Activated CD4-positive, alpha-beta T cell treated with anti-CD3 and anti-CD28 coated beads, Interleukin-10, Interleukin-2, amounts not matched to agents 100 ng/mL and 50 ng/mL, durations not matched to agents 16 hours and 8 hours (primary cell): ENCODE data around the gene TNFRSF13B.
"Not testable (repeated sequence)": the region's sequence is repeated elsewhere in the genome, so short reads cannot be mapped to it uniquely, and the experiment has no call there.

Source experiments
- DNase-seq: peaks from one replicate; pipeline ENCODE4 v3.0.0-alpha.2; 2020

Gene TNFRSF13B

DNA sequence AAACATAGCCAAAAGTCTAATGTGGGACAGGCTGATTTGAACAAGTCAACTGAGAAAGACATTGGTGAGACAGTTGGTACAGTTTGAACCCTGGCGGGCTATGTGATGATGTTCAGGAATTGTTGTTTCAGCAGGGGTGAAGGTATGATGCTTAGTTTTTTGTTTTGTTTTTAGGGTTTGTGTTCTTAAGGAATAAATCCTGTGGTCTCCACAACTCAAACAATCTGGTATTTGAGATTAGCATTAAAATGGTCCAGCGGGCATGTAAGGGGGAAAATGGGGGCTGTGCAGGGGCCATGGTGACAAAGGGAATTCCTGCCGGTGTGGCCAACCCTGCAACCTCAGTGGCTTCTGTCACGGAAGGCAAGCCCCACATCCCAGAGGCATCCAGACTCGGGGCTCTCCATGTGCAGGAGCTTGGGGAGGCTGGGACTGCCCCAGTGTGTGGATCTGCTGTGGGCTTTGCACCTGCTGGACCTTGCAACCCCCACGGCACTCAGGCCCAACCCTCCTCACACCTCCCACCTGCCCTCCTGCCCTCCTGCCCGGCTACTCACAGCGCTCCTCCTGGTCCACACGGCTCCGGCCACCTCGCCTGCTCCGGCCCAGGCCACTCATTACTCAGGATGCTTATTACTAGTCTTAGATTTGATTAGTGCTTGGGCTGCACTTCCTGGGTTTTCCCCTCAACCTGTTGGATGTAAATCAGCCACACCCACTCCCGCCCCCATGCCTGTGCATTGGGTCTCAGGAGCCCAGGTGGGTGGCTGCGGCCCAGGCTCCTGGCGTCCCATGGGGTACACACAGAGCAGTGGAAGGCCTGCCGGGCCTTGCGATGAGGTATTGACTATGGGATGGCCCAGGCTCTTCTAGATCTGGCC, at the start of gene TNFRSF13B:
Gene TNFRSF13B, minus strand, starts transcription at position 661 of the 881 bp plus-strand sequence. Its CDS starts 43 bp downstream, at position 618.
- no peak for DNase-seq

DNA sequence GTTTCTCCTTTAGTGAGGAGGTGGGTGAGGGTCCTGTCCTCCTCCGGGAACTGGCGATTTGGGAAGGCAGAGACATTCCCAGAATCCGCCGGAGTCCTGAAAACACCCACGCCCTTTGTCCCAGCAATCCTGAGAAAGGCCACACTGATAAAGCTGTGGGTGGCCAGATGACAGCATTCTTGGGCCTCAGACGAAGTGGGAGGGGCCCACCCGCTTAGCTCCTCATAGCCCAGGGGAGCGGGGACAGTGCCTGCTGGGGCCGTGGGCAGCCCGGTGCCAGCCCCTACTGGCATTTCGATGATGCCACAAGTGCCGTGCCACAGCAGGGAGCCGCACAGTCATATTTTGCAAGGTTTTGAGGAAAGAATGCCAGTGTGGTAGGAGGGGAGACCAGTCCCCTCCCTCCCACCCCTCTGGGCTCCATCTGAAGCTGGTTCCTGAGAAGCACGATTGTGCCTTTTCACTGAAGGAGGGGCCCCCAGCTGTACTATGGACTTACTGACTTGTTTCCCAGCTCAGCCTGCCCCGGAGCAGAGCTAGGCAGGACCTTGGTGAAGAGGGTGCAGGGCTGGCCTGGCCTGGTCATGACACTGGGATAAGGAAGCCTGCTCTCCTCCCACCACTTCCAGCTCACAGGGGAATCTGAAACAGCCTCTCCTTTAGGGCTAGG, 49.4 kb upstream of the TNFRSF13B start:
- DNase-seq = no peak

DNA sequence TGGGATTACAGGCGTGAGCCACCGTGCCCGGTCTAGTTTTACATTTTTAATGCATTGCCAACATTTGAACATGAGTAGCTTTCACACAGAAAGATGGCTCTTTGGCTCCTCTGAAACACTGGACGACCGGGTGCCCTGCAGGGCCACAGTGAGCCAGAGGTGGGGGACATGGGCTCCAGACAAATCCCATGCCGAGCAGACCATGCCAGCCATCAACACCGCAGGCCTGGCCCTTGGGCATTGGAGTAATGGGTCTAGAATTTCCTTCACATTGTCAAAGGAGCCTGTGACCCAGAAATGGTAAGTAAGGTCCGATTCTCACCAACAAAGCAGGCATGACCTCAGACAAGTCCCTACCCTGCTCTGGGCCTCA, 48.9 kb upstream of the TNFRSF13B start:
- no peak for DNase-seq

DNA sequence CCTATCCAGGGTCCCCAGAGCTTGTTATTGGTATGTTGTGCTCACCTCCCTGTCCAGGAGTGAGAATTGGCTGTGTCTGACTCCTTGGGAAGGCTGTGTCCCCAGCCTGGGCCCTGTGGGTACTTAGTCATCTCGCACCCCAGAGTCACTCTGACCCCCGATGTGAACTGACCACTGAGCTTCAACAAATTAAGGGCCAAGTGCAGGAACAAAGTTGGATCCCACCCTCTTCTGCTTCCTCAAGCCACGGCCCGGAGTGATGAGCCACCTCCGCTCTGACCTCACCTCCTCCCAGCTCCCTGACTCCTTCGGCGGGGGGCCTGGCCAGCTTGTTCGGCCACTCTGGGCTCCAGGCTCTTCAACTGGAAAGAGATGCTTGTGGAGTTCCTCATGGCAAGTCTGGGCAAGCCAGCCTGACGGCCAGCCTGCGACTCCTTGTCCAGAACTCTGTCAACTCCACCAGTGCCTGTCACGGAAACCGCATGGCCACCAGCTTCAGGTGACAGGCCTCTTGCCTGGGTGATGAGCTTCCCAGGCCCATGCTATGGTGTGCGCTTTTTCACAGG, 48.1 kb upstream of the TNFRSF13B start:
- no peak for DNase-seq

GRCh38 chr17:17019430-17019762, 47.5 kb upstream of the TNFRSF13B start:
- no peak for DNase-seq

DNA sequence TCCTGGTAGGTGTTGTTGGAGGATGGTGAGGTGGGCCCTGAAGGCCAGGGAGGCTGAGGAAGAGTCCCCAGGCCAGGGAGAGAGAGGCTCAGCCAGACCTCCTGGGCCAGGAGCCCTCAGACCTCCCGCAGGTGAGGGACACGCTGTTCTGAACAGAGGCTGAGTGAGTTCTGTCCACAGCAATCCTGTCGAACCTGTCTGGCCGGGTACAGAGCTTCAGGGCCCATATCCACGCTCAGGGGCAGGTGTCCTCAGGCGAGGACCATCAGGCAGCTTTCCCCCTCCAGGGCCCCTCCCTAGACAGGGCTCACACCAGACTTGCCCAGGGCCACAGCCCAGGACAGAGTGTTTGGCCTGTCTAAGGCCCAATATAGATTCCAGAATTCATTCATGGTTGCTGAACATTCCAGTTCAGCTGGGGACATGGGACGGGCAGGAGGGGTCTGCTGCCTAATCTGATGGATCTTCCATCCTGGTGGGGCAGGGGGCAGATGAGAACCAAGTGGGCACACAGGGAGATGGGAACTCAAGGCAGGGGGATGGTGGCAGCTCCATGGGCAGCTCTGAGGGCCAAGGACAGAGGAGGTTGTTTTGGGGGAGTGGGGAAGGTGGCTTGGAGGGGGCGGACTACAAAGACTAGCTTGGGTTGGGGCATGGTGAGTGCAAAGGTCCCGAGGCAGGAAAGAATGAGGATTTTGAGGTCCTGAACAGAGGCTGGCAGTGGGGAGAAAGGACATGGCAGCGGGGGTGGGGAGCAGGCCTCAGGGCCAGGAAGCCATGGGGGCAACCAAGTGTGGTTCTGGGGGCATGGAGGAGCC, 46.9 kb upstream of the TNFRSF13B start:
- DNase-seq = no peak

DNA sequence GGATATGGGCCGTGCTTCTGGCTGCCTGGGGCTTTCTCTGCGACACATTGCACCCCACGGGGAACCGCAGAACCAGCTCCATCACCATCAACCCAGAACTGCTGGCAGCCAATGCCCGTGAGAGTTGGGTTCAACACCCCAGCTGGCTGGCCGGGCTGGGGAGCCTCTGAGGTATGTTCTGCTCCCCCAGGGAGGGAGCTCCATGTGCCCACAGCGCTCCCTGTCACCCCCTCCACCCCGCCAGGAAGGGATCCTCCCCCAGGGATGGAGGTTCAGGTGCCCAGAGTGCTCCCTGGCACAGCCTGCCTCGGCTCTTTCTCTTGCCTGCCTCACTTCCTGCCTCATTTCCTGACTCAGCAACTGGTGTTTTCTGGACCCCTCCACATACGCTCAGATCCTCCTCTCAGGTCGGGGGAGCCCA, 46.1 kb upstream of the TNFRSF13B start:
- no peak for DNase-seq

GRCh38 chr17:17017343-17018014, 45.6 kb upstream of the TNFRSF13B start:
- DNase-seq = no peak

DNA sequence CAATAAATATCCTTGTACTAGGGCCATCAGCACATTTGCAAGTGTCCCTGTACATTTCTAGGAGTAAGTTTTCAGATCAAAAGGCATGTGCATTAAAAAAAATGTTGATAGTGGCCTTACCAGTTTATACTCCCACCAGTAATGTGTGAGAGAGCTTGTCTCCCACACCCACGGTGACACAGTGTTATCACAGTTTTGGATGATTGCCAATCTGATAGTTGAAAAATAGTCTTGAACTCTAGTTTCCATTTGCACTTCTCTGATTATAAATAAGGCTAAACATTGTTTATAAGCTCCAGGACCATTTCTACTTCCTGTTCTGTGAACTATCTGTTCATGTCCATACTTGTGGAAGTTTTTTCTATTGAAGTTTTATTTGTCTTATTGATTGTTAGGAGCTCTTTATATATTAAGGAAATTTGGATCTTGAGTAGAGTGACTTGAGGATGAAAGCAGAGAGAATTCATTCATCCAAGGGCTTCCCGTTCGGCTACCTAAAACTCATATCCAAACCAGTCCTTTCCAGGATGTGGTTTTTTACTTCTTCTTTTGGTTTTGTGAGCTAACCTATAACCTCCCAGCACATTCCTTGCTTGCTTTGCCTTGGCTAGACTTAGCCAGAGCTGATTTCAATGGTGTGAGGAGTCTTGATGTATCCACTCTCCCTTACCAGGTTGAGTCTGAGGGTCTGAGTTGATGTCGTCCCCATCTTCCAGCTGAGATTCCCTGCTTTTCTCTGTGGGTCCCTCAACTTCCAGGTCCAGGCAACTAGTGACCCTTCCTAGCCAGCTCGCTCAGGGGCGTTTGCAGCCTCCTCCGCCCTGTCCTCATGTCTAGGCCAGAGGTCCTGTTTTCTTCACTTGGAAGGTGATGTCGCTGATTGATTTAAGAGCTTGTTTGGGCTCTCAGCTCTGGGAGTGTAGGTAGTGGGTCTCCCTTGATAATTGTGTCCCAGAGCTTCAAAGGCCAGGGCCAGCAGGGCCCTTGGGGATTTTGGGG, 44.6 kb upstream of the TNFRSF13B start:
- DNase-seq = peak; percentile 56

- DNase-seq = no peak
Observed at GRCh38 chr17:17015230-17015629, 43.3 kb upstream of the TNFRSF13B start.

GRCh38 chr17:17014748-17015124, 42.8 kb upstream of the TNFRSF13B start:
- not testable (repeated sequence) for DNase-seq

DNA sequence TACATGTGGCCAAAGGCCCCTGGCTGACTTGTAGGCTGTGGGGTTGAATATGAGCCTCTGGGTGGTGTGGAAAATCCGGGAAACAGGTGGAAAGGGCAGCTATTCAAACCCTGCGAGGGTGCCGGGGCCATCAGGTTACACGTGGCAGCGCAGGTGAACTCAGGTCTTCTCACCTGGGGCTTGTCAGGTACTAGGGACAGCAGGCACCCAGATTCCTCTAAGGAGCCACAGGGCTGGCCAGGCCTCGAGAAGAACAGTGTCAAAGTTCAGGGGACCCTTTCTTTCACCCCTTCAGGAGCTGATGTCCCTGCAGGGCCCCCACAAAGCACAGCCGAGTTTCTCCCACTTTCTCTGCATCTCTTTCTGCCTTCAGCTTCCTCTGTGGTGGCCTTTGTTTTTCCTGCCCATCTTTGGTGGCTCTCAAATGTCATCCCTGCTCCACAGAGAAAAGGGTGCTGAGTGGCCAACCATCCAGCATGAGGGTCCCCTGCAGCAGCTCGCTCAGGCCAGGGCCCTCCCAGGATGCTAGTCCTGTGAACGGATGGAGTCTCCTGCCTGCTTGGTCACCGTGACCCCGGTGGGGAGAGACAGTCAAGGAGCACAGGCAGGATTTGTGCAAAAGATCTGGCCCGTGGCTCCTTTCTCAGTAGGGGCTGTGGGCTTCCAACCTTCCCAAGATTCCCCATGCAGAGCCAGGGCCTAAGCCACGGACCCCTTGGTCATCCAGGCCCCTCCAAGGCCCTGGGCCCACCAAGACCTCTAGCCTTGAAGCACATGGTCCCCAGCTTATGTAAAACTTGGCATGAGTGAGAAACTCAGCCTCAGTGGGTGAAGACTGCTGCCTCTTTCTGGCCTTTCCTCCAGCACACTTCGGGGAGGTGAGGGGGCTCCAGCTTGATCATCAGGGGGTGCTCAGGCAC, 42.2 kb upstream of the TNFRSF13B start:
- not testable (repeated sequence) for DNase-seq

DNA sequence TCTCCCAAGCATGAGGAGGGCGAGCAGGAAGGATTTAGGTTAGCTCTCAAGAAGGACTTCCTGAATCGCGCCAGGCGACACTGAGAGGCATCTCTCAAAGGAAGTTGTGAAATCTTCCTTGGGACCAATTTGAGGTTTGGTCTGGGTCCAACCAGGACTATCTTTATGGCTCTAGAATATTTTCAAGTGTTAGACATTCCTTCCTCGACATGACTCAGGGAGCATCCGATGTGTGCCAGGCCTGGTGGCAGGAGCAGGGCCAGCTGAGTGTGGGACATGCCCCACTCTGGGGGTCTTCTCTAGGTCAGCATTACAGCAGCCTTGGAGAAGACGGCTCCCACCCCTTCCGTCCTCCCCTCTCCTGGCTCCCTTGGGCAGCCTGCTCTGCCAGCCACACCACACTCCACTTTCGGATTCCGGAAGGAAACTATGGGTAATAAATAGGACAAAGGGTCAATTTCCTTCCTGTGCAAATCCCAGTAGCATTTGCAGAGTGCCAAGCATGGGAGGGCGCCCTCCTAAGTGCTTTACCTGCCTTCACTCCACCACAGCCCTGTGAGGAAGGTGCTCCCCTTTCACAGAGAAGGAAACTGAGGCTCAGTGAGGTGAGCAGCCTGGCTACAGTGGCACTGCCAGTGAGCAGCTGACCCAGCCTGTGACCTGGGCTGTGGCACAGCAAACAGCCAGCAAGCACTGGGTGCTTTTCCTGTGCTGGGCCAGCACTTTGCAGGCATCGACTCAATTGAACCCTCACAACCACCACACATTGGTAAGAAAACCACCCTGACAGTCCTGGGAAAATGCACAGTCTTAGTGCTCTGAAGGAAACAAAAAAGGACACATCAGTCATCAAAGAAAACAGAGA, 39.4 kb upstream of the TNFRSF13B start:
- not testable (repeated sequence) for DNase-seq

GRCh38 chr17:17010545-17011034, 38.7 kb upstream of the TNFRSF13B start:
- DNase-seq = not testable (repeated sequence)

DNA sequence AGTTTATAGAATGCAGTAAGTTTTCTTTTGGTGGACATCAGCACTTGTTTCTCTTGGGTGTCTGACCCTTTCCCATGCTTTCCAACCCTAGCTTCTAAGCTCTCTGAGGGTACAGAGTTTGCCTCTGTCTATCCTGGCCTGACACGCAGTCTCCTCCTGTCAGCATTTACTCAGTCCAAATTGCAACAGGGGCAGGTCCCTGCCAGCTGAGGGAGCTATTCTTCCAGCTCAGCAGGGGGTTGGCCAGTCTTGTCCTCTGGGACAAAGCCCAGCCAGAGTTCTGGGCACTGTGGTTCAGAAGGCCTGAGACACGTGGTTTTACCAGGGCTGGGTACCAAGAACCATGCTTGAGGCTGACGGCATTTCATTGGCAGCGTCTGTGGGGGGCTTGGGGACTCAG, 38.1 kb upstream of the TNFRSF13B start:
- DNase-seq = not testable (repeated sequence)

DNA sequence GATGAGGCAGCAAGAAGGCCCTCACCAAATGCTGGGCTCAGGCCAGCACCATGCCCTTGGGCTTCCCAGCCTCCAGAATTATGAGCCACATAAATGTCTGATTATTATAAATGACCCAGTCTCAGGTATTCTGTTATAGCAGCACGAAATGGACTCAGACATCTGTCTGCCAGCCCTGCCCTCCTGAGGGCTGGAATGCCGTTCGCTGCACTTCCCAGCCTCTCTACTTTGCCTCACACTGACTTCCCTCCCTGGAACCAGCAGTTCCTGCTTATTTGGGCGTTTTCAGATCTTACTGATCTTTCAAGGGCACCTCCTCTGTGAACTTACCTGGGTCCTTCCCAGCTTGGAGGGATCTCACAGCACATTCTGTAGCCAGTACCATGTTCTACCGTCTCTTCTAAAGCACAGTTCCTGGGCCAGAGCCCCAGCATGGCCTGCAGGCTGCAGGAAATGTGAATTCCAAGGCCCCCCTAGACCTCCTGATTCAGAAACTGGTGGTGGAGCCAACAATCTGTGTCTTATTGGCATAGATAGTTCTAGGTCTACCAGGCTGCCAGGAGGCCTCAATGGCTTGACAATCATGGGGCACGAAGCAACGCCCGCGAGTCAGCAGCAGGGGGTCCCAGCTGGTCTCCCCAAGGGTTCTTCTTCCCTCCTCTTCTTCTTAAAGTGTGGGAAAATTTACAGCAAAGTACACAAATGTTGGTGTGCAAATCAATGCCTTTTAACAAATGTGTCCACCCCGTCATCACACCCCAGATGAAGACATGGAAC, 36.9 kb upstream of the TNFRSF13B start:
- not testable (repeated sequence) for DNase-seq

GRCh38 chr17:17007891-17008290, 36.0 kb upstream of the TNFRSF13B start:
- DNase-seq = not testable (repeated sequence)
